ENCODE results near the gene FARSB.

The FARSB gene

GRCh38 chr2:222655787-222656525 is at the start of gene FARSB:
Gene FARSB, minus strand, starts transcription at chr2:222656092. Its CDS starts 19 bp downstream, at chr2:222656073.
- in situ Hi-C loops (cut with MboI; ENCODE audit: low sequenced_read_pairs): no loop called here

- in situ Hi-C loops (cut with MboI; ENCODE audit: low sequenced_read_pairs): no loop called here
Measured at GRCh38 chr2:222703886-222704285, 48.0 kb upstream of the FARSB start.

GRCh38 chr2:222703091-222703490 is 47.2 kb upstream of the FARSB start:
- in situ Hi-C loops (cut with MboI; ENCODE audit: low sequenced_read_pairs): no loop called here

- in situ Hi-C loops (cut with MboI; ENCODE audit: low sequenced_read_pairs): no loop called here
Measured at GRCh38 chr2:222701721-222702131, 45.8 kb upstream of the FARSB start.

- in situ Hi-C loops (cut with MboI; ENCODE audit: low sequenced_read_pairs): no loop called here
Measured at GRCh38 chr2:222701233-222701632, 45.3 kb upstream of the FARSB start.

GRCh38 chr2:222698276-222698675 is 42.4 kb upstream of the FARSB start:
- in situ Hi-C loops (cut with MboI; ENCODE audit: low sequenced_read_pairs): loop anchor here (25.0 kb wide), 1 partner anchor 214 kb away; no protein-coding TSS in a partner anchor

GRCh38 chr2:222693837-222694236 is 37.9 kb upstream of the FARSB start:
- in situ Hi-C loops (cut with MboI; ENCODE audit: low sequenced_read_pairs): loop anchor here (25.0 kb wide), 1 partner anchor 218 kb away; no protein-coding TSS in a partner anchor

GRCh38 chr2:222693413-222693812 is 37.5 kb upstream of the FARSB start:
- in situ Hi-C loops (cut with MboI; ENCODE audit: low sequenced_read_pairs): loop anchor here (25.0 kb wide), 1 partner anchor 219 kb away; no protein-coding TSS in a partner anchor

GRCh38 chr2:222690564-222691200 is 34.8 kb upstream of the FARSB start:
- in situ Hi-C loops (cut with MboI; ENCODE audit: low sequenced_read_pairs): loop anchor here (25.0 kb wide), 1 partner anchor 222 kb away; no protein-coding TSS in a partner anchor

GRCh38 chr2:222689322-222689721 is 33.4 kb upstream of the FARSB start:
- in situ Hi-C loops (cut with MboI; ENCODE audit: low sequenced_read_pairs): loop anchor here (25.0 kb wide), 1 partner anchor 223 kb away; no protein-coding TSS in a partner anchor

- in situ Hi-C loops (cut with MboI; ENCODE audit: low sequenced_read_pairs): loop anchor here (25.0 kb wide), 1 partner anchor 223 kb away; no protein-coding TSS in a partner anchor
Measured at GRCh38 chr2:222688917-222689316, 33.0 kb upstream of the FARSB start.

- in situ Hi-C loops (cut with MboI; ENCODE audit: low sequenced_read_pairs): loop anchor here (25.0 kb wide), 1 partner anchor 226 kb away; no protein-coding TSS in a partner anchor
Measured at GRCh38 chr2:222686086-222686750, 30.3 kb upstream of the FARSB start.

GRCh38 chr2:222683805-222684204 is 27.9 kb upstream of the FARSB start:
- in situ Hi-C loops (cut with MboI; ENCODE audit: low sequenced_read_pairs): loop anchor here (25.0 kb wide), 1 partner anchor 228 kb away; no protein-coding TSS in a partner anchor

- in situ Hi-C loops (cut with MboI; ENCODE audit: low sequenced_read_pairs): loop anchor here (25.0 kb wide), 1 partner anchor 234 kb away; no protein-coding TSS in a partner anchor
Measured at GRCh38 chr2:222677981-222678380, 22.1 kb upstream of the FARSB start.

GRCh38 chr2:222673883-222674282 is 18.0 kb upstream of the FARSB start:
- in situ Hi-C loops (cut with MboI; ENCODE audit: low sequenced_read_pairs): no loop called here

- in situ Hi-C loops (cut with MboI; ENCODE audit: low sequenced_read_pairs): no loop called here
Measured at GRCh38 chr2:222673273-222673672, 17.4 kb upstream of the FARSB start.

- in situ Hi-C loops (cut with MboI; ENCODE audit: low sequenced_read_pairs): no loop called here
Measured at GRCh38 chr2:222672068-222672401, 16.1 kb upstream of the FARSB start.

- in situ Hi-C loops (cut with MboI; ENCODE audit: low sequenced_read_pairs): no loop called here
Measured at GRCh38 chr2:222671259-222672067, 15.6 kb upstream of the FARSB start, which contains the start of gene MOGAT1. Gene MOGAT1, plus strand, starts transcription at chr2:222671658. Its CDS starts 128 bp downstream, at chr2:222671786.

GRCh38 chr2:222670191-222671038 is 14.5 kb upstream of the FARSB start:
- in situ Hi-C loops (cut with MboI; ENCODE audit: low sequenced_read_pairs): no loop called here
